ENCODE results near the gene TSPAN17. TPM values are rescaled to one million over a fixed set of nuclear protein-coding genes. Genes with fewer than 3 reads are reported as not detected.
"Not testable (repeated sequence)": the region's sequence is repeated elsewhere in the genome, so short reads cannot be mapped to it uniquely, and the experiment has no call there.

TSPAN17 gene
- total RNA-seq, 1 donor from 2014 or later = 38.5 TPM

GRCh38 chr5:176679365-176680225 lies 32.3 kb downstream of the TSPAN17 start:
- DNase-seq (ENCODE audit: low read depth) = no peak

- no peak for DNase-seq (ENCODE audit: low read depth)
These were observed 32.9 kb downstream of the TSPAN17 start for GRCh38 chr5:176680226-176680563.

GRCh38 chr5:176682016-176682531 lies 34.8 kb downstream of the TSPAN17 start:
- DNase-seq (ENCODE audit: low read depth) = no peak

- DNase-seq (ENCODE audit: low read depth) = no peak
These were observed 37.7 kb downstream of the TSPAN17 start for GRCh38 chr5:176685010-176685409.

GRCh38 chr5:176687247-176687646 lies 40.0 kb downstream of the TSPAN17 start:
- DNase-seq (ENCODE audit: low read depth) = no peak

GRCh38 chr5:176687881-176688280 lies 40.6 kb downstream of the TSPAN17 start:
- no peak for DNase-seq (ENCODE audit: low read depth)

- no peak for DNase-seq (ENCODE audit: low read depth)
These were observed 43.6 kb downstream of the TSPAN17 start for GRCh38 chr5:176690911-176691310.

GRCh38 chr5:176691524-176691923 lies 44.2 kb downstream of the TSPAN17 start:
- no peak for DNase-seq (ENCODE audit: low read depth)

GRCh38 chr5:176692326-176692725 lies 45.0 kb downstream of the TSPAN17 start:
- DNase-seq (ENCODE audit: low read depth) = no peak

- DNase-seq (ENCODE audit: low read depth) = no peak
These were observed 45.7 kb downstream of the TSPAN17 start for GRCh38 chr5:176692839-176693476.

- peak; percentile 46 for DNase-seq (ENCODE audit: low read depth)
These were observed 46.2 kb downstream of the TSPAN17 start for GRCh38 chr5:176693477-176693851.

- DNase-seq (ENCODE audit: low read depth) = no peak
These were observed 46.9 kb downstream of the TSPAN17 start for GRCh38 chr5:176694146-176694545.

- DNase-seq (ENCODE audit: low read depth) = no peak
These were observed 47.3 kb downstream of the TSPAN17 start for GRCh38 chr5:176694631-176695030.

- DNase-seq (ENCODE audit: low read depth) = no peak
These were observed 47.8 kb downstream of the TSPAN17 start for GRCh38 chr5:176695073-176695472.

- no peak for DNase-seq (ENCODE audit: low read depth)
These were observed 50.1 kb downstream of the TSPAN17 start for GRCh38 chr5:176697267-176697933.

GRCh38 chr5:176697934-176698538 lies 50.8 kb downstream of the TSPAN17 start:
- no peak for DNase-seq (ENCODE audit: low read depth)

GRCh38 chr5:176699446-176699845 lies 52.2 kb downstream of the TSPAN17 start:
- DNase-seq (ENCODE audit: low read depth) = not testable (repeated sequence)

- peak; percentile 5 for DNase-seq (ENCODE audit: low read depth)
These were observed 53.1 kb downstream of the TSPAN17 start for GRCh38 chr5:176700239-176700847.

- DNase-seq (ENCODE audit: low read depth) = no peak
These were observed 55.7 kb downstream of the TSPAN17 start for GRCh38 chr5:176702671-176703641.

- DNase-seq (ENCODE audit: low read depth) = no peak
These were observed 56.6 kb downstream of the TSPAN17 start for GRCh38 chr5:176703857-176704256.

Measured in renal cortical epithelial cell (primary cell).